Subcutaneous preadipocyte (primary cell): Measurements from ENCODE around the gene GABRQ. TPM values are rescaled to one million over a fixed set of nuclear protein-coding genes. Genes with fewer than 3 reads are reported as not detected.

ENCODE experiments used
- total RNA-seq: library from RNA; depleted of rRNA; stranded (reverse); fragments of >200 nt; gene quantifications from 2 replicates; pipeline ENCODE4 v1.2.3, GENCODE V29; 2012

The GABRQ gene
- not detected in 2 replicates for total RNA-seq

DNA sequence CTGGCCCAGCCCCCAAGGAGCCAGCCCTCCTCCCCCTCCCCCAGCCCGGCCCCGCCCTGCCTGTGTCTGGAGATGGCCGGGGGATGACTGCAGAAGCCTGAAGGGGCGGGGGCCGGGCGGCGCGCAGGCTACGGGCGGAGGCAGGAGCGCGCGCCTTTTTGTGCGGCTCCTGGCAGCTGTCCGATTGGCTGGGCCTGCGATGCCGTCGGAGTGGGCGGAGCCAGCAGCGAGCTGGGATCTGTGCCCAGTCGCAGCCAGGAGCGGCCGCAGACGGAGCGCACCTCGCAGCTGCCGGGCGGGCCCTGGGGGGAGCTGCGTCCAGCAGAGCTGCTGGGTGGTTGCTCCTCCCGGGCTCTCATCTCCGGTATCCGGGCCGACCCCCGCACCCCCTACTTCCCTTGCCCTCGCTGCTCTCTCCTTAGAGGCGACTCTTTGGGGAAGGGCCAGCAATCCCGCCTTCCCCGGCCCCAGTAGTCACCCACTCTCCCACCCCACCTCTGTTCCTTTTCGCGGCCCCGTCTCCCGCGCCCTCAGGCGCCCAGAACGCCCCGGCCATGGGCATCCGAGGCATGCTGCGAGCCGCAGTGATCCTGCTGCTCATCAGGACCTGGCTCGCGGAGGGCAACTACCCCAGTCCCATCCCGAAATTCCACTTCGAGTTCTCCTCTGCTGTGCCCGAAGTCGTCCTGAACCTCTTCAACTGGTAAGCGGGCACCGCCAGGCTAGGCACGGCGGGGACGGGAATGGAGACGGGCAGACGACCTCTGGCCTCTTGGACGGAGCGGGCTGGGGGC lies at the start of gene GABRQ:
Gene GABRQ, plus strand, starts transcription at position 247 of the 794 bp plus-strand sequence. Its CDS starts 308 bp downstream, at position 555.

DNA sequence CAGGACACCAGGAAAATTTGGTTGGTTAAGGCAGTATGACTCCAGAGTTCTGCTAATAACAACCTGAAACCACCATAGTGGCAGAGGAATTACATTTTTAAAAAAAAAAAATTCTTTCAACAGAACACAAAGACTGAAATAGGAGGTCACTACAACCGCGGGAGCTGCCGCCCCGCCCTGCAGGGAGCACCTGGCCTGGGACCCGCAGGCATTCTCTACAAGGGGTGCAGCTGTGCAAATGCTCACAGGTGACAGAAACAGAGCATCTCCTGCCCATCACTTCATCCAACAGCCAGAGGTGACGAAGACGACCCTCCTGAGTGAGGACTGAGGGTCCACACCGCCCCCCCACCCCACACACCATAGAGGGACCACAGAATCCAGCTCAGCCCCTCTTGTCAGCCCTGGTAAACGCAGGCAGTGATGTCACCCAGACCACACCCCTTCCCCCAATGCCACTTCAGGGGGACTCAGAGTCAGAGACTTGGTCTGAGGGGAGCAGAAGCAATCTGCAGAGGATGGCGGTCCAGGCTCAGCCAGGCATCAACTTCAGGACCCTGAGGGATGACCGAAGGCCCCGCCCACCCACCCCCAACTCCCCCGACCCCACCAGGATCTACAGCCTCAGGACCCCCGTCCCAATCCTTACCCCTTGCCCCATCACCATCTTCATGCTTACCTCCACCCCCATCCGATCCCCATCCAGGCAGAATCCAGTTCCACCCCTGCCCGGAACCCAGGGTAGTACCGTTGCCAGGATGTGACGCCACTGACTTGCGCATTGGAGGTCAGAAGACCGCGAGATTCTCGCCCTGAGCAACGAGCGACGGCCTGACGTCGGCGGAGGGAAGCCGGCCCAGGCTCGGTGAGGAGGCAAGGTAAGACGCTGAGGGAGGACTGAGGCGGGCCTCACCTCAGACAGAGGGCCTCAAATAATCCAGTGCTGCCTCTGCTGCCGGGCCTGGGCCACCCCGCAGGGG lies 60.5 kb downstream of the GABRQ start, which contains the start of gene MAGEA3:
Gene MAGEA3, plus strand, starts transcription at position 843 of the 980 bp plus-strand sequence. CDS start 2,039 bp downstream, outside the sequence.

Other genes with a start within 250 kb of the GABRQ start
- not detected in 2 replicates for gene GABRA3, start 186.6 kb upstream of the GABRQ start, total RNA-seq
- gene MAGEA3, start 60.9 kb downstream of the GABRQ start, total RNA-seq: not detected in 2 replicates
- not detected in 2 replicates for gene CSAG2, start 71.4 kb downstream of the GABRQ start, total RNA-seq
- gene MAGEA2B, start 76.7 kb downstream of the GABRQ start, total RNA-seq: not detected in 2 replicates
- gene CSAG1, start 95.8 kb downstream of the GABRQ start, total RNA-seq: not detected in 2 replicates
- not detected in 2 replicates for gene MAGEA12, start 95.9 kb downstream of the GABRQ start, total RNA-seq
- gene MAGEA2, start 115.9 kb downstream of the GABRQ start, total RNA-seq: not detected in 2 replicates
- not detected in 2 replicates for gene CSAG3, start 121.3 kb downstream of the GABRQ start, total RNA-seq
- gene MAGEA6, start 131.8 kb downstream of the GABRQ start, total RNA-seq: not detected in 2 replicates
- gene CETN2, start 192.9 kb downstream of the GABRQ start, total RNA-seq: 25.2 and 32.0 TPM in 2 replicates
- 27.6 and 32.3 TPM in 2 replicates for gene NSDHL, start 193.2 kb downstream of the GABRQ start, total RNA-seq